NCI-H1417 treated with DMSO at 0.1 percent for 48 hours (cell line): ENCODE results near the gene CAMTA1.
"Not testable (repeated sequence)": the region's sequence is repeated elsewhere in the genome, so short reads cannot be mapped to it uniquely, and the experiment has no call there.

Experiments used
- DNase-seq: peaks from one replicate; lab custom pipeline; 2025; lab: John Stamatoyannopoulos, UW

CAMTA1 gene

GRCh38 chr1:7695497-7696117 is 910.4 kb downstream of the CAMTA1 start:
- no peak for DNase-seq

DNA sequence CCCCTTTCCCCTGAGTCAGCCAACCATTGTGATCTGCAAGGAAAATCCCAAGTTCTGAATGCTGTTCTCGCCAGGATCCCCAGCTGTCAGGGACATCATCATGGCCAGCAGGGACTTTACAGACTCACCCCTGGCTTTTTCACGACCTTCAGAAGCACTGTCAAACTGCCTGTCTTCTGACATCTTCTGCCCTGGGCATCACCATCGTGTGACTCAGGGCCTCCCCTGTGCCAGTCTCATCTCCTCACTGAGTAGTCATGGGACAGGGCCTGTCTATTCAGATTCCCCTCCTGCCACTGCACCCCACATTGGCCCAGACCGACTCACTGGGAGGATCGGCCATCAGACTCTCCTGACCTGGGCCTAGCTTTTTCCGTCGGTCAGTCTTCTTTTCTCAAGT is 913.4 kb downstream of the CAMTA1 start:
- DNase-seq, result no peak

DNA sequence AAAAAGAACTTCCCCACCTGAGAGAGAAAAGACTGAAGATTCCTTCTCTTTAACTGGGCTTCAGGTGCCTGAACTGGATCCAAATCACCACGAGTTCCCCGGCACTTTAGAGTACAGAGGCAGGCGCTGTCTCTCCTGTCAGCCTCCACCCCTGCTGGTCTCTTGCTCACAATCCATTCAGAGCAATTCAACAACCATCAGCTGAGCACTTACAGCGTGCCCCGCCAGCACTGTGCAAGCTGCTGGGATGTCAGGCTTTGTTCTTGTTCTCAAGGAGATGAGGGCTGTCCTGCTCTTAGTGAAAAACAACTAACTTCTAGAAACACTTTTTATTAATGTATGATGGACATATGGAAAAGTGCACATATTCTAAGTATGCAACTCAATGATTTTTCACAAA is 917.1 kb downstream of the CAMTA1 start:
- DNase-seq, result no peak

DNA sequence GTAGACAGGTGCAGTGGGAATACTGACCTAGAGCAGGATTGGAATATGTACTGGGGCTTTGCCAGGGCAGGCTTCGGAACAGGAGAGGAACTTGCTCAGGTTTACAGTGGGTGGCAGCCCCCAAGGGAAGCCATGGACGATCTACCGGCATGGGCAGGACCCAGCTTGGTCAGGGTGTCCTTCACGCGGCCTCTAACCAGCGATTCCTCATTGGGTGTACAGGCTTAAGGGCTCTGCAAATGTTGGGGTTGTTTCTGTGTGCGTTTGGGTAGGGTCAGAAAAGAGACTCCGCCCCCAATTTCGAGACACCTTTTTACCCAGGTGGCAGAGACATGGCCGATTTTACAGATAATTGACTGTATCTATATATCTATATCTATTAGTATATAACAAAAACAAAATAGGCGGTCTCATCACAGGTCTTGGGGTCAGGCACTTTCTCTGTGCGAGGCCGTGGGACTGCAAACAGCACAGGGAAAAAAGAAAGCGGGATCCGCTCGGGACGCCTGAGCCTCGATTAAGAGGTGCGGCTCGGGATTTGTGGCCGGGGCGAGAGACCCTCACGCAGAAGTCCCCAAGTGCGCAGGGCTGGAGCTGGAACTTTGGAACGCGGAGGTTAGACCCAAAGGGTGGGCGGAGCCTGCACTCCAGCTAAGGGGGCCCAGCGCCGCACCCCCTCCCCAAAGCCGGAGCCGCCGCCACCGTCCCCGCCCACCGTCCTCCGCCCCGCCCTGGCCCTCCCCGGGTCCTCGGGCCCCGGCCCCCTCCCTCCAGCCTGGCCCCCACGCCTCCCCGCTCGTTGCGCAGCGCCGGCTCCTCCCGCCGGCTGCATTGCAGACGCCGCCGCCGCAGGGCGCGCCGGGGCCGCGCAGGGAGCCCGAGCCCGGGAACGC is 918.3 kb downstream of the CAMTA1 start:
- DNase-seq, result no peak

- DNase-seq, result peak; percentile 59
Observed at GRCh38 chr1:7704214-7705047, 919.2 kb downstream of the CAMTA1 start.

DNA sequence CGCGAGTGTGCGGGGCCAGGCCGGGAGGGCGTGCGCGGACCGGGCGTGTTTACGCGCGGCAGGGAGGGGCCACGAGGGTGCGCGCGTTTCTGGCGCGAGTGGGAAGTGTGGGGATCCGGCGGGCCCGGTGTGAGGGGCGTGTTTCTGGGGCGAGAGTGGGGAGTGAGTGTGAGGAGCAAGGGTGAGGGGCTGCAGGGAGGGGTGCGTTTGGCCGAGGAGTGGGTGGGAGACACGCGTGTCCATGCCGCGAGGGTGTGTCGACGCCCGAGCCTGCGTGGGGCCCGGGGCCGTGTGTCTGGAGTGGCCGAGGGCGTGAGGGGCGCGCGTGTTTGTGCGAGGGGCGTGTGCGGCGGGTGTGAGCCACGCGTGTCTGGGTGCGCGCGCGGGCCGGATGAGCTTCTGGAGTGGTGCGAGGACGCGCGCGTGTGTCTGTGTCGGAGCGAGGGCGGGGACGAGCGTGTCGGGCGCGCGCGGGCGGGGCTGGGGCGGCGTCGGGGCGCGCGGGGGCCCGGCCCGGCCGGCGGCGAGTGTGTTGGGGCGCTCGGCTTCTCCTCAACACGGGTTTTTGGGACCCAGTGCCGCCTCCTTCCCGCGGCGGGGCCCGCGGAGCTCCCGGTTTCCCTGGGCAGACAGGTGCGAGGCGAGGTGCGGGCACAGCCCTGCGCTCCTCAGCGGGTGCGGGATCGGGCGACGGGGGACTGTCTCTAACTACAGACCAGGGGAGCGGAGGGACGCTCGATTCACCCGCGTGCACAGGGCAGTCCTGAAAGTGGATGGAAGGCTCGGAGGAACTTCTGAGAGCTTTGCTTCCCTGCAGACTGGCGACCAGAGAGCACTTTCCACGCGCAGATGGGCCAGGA is 920.0 kb downstream of the CAMTA1 start:
- no peak for DNase-seq

DNA sequence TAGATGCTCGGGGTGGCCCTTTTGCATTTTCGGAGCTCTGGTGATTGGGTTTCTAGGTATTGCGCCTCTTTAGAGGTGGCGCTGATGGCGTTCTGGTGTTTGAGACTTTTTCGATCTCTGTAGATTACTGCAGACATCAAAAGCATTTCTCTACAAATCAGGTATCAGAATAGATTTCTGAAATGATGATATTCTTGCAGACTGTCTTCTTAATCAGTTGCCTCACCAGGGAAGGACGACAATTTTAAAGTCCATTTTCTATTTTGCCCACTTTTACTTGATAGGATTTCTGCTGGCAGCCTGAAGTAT is 920.6 kb downstream of the CAMTA1 start:
- no peak for DNase-seq

DNA sequence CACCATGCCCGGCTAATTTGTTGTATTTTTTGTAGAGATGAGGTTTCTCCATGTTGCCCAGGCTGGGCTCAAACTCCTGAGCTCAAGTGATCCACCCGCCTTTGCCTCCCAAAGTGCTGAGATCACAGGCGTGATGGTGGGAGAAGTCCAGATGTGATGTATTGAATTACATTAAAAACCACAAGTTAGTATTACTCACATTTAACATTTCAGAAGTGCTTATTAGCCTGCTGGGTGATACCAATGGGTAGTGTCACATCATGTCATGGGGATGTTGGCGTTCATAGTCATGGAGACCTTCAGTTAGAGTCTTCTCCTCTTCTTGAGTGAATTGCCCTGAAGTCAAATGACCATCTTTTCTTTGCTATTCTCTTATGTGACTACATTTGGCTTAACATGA is 922.3 kb downstream of the CAMTA1 start:
- no peak for DNase-seq

GRCh38 chr1:7708065-7708464 is 922.8 kb downstream of the CAMTA1 start:
- not testable (repeated sequence) for DNase-seq

DNA sequence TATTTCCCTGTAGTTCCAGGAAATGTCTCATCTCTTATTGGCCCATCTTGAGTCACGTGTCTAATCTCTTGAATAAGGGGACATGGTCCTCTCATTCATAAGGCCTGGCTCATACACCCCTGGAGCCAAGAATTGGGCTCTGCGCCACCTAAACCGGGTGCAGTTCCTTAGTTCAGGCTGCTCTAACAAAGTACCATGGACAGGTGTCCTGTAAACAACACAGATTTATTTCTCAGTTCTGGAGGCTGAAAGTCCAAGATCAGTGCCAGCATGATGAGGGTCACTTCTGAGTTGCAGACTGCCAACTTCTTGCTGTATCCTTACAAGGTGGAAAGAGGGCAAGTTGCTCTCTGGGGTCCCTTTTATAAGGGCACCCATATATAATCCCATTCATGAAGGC is 925.6 kb downstream of the CAMTA1 start:
- DNase-seq, result no peak

DNA sequence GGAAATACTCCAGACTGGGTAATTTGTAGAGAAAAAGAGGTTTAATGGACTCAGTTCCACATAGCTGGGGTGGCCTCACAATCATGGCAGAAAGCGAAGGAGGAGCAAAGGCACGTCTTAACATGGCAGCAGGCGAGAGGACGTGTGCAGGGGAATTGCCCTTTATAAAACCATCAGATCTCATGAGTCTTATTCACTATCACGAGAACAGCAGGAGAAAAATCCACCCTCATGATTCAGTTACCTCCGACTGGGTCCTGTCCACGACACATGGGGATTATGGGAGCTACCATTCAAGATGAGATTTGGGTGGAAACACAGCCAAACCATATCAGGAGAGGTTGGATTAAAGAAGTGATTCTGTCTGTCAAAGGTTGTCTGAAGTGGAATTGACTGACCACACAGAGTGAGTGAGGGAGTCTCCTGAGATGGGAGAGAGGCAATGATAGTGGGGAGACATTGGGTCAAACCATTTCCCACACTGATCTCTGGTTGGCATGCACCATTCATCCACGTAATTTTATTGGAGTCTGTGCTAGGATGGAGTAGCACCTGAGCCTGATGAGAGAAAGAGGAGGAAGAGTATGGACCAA is 927.6 kb downstream of the CAMTA1 start:
- no peak for DNase-seq

- DNase-seq, result no peak
Observed at GRCh38 chr1:7716506-7716905, 931.3 kb downstream of the CAMTA1 start.

DNA sequence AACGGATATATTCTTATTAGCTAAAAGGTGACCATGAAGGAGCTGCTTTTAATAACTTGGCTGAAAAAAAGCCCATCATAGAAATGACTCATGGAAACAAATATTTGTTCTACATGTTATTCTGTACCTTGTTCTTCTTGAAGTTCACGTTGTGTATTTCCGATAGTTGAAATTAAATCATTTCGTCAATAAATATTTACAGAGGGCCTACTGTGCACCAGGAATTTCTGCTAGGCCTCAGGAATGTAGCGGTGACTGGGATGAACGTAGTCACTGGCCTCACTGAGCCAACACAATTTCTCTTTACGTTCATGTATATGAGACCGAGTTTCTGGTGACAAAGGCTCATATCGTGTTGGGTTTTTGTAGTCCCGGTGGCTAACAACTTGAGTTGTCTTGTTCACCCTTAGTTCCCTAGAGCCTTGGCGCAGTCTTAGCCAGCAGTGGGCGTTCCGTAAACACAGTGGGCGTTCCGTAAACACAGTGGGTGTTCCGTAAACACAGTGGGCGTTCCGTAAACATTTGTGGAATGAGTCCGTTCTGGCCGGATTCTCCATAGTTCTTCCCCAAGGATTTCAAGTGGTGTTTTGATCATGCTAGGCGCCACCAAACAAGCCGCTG is 932.6 kb downstream of the CAMTA1 start:
- DNase-seq, result no peak

DNA sequence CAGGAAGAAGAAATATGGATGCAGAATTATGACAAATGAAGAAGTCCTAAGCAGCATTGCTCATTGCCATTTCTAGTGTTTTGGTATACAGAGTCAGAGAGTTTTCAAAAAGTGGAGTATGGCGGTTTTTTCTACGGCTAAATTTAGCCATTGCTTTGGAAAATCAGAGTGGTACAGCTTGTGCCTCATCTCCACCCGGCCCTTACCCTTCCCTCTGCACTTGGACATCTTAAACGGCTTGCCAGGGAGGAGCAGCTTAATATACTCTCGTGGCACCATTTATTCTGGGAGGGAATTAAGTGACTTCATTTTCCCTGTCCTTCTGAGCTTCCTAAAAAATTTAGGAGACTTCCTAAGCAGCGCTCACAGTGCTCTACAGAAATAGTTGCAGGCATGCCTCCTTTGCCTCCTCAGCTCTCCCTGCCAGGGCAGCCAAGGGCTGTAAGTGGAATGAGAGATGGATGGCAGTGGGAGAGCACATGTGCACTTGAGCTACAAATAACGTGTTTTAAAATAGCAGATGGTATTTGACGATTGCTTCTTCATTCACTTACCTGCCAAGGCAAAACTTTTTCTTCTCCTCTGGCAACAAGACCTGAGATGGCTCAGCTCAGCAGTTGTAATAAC is 934.3 kb downstream of the CAMTA1 start:
- DNase-seq, result no peak

- no peak for DNase-seq
Observed at GRCh38 chr1:7721940-7722669, 936.9 kb downstream of the CAMTA1 start.

GRCh38 chr1:7722670-7723012 is 937.4 kb downstream of the CAMTA1 start:
- no peak for DNase-seq

GRCh38 chr1:7726623-7727022 is 941.4 kb downstream of the CAMTA1 start:
- DNase-seq, result no peak

DNA sequence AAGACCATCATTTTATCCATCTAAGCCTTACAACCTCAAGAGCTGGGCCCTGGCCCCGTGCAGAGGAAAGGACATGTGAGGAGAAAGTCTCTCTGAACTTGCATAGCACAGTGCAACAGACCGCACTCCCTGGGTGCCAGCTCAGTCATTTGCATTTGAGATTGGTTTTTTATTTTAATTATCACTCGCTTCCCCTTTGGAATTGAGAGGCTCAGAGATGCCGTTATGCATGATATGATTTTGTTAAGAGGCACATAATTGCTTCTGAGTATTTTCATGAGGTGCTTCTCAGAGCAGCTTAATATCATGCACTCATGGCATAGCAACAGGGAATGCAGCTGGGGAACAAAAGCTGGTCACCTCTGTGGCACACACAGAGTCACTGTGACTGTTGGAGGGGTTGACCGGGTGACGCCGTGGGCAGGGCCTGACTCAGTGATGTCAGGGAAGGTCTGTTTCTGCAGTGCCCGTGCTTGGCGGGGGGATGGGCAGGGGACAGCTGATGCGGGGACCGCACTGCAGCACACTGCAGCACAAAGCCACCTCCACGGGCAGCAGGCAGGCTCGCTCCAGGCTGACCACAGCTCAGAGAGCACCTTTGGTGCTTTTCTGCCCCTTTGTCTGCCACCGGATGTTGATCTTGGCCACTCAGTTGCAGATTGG is 942.7 kb downstream of the CAMTA1 start:
- DNase-seq, result peak; percentile 3

GRCh38 chr1:7729761-7730160 is 944.5 kb downstream of the CAMTA1 start:
- DNase-seq, result no peak
